ENCODE data around the gene MRPL2. TPM values are rescaled to one million over a fixed set of nuclear protein-coding genes. Genes with fewer than 3 reads are reported as not detected.

The MRPL2 gene
- polyA plus RNA-seq, 1 donor from 2014 or later = 22.5 TPM

- H4K20me1 ChIP-seq (ENCODE audit: insufficient read depth) = no peaks in the 10 kb centered on the region
- H3K79me2 ChIP-seq (replicated peaks; ENCODE audit: insufficient read depth, low read length) = peaks cover 11% of the 10 kb centered on the region
- no peaks in the 10 kb centered on the region for H3F3A ChIP-seq (ENCODE audit: insufficient read depth, low read length, poor library complexity, severe bottlenecking)
- TF ChIP-seq REST (IDR thresholded peaks at IDR 0.05; ENCODE audit: borderline replicate concordance) = no peak
- TF ChIP-seq EZH2 (IDR thresholded peaks at IDR 0.05; ENCODE audit: borderline replicate concordance, insufficient read depth, low read length, poor library complexity, severe bottlenecking) = no peak
- TF ChIP-seq SMC3 (conservative IDR thresholded peaks at IDR 0.05; ENCODE audit: poor library complexity) = no peak
- TF ChIP-seq TAF1 (IDR thresholded peaks at IDR 0.05; ENCODE audit: low read depth) = no peak
- no peak for TF ChIP-seq CTCF (IDR thresholded peaks at IDR 0.05; ENCODE audit: poor library complexity, severe bottlenecking)
- TF ChIP-seq RAD21 (conservative IDR thresholded peaks at IDR 0.05) = no peak
- TF ChIP-seq MXI1 (conservative IDR thresholded peaks at IDR 0.05; ENCODE audit: poor library complexity, severe bottlenecking) = no peak
- no peak for TF ChIP-seq EP300 (conservative IDR thresholded peaks at IDR 0.05; ENCODE audit: poor library complexity, severe bottlenecking)
- no peak for TF ChIP-seq POLR2AphosphoS5 (IDR thresholded peaks at IDR 0.05)
- no peaks in the 10 kb centered on the region for H3K36me3 ChIP-seq (ENCODE audit: insufficient read depth, low read length)
- H3K4me3 ChIP-seq (ENCODE audit: low read length) = peak overlapping the region; percentile 84
- peak overlapping the region; percentile 86 for H3K9ac ChIP-seq (ENCODE audit: low read length)
- H3K4me2 ChIP-seq (ENCODE audit: low read length) = peak overlapping the region; percentile 62
- H3K9me2 ChIP-seq (ENCODE audit: insufficient read depth, low read length) = no peaks in the 10 kb centered on the region
- peak overlapping the region; percentile 97 for H2AFZ ChIP-seq (ENCODE audit: low read depth, low read length)
- no peaks in the 10 kb centered on the region for H3K27me3 ChIP-seq (ENCODE audit: insufficient read depth, low read depth, low read length)
- no peaks in the 10 kb centered on the region for H3K9me3 ChIP-seq (ENCODE audit: low read length)
- peak overlapping the region; percentile 78 for H3K27ac ChIP-seq (ENCODE audit: low read length)
Observed at GRCh38 chr6:43060034-43060754, 960 bp upstream of the MRPL2 start.

GRCh38 chr6:43058531-43058930 lies 703 bp downstream of the MRPL2 start:
- peaks cover 11% of the 10 kb centered on the region for H3K79me2 ChIP-seq (replicated peaks; ENCODE audit: insufficient read depth, low read length)
- H3F3A ChIP-seq (ENCODE audit: insufficient read depth, low read length, poor library complexity, severe bottlenecking) = no peaks in the 10 kb centered on the region
- no peak overlapping the region for H3K27ac ChIP-seq (ENCODE audit: low read length)
- peak overlapping the region; percentile 89 for H3K4me2 ChIP-seq (ENCODE audit: low read length)
- peak overlapping the region; percentile 86 for H3K9ac ChIP-seq (ENCODE audit: low read length)
- peak overlapping the region; percentile 84 for H3K4me3 ChIP-seq (ENCODE audit: low read length)
- H3K36me3 ChIP-seq (ENCODE audit: insufficient read depth, low read length) = no peaks in the 10 kb centered on the region
- H4K20me1 ChIP-seq (ENCODE audit: insufficient read depth) = no peaks in the 10 kb centered on the region
- H3K9me2 ChIP-seq (ENCODE audit: insufficient read depth, low read length) = no peaks in the 10 kb centered on the region
- no peak overlapping the region for H2AFZ ChIP-seq (ENCODE audit: low read depth, low read length)
- H3K9me3 ChIP-seq (ENCODE audit: low read length) = no peaks in the 10 kb centered on the region
- H3K27me3 ChIP-seq (ENCODE audit: insufficient read depth, low read depth, low read length) = no peaks in the 10 kb centered on the region
- no peak for TF ChIP-seq REST (IDR thresholded peaks at IDR 0.05; ENCODE audit: borderline replicate concordance)
- TF ChIP-seq RAD21 (conservative IDR thresholded peaks at IDR 0.05) = no peak
- TF ChIP-seq CTCF (IDR thresholded peaks at IDR 0.05; ENCODE audit: poor library complexity, severe bottlenecking) = no peak
- TF ChIP-seq TAF1 (IDR thresholded peaks at IDR 0.05; ENCODE audit: low read depth) = no peak
- TF ChIP-seq SMC3 (conservative IDR thresholded peaks at IDR 0.05; ENCODE audit: poor library complexity) = no peak
- TF ChIP-seq EZH2 (IDR thresholded peaks at IDR 0.05; ENCODE audit: borderline replicate concordance, insufficient read depth, low read length, poor library complexity, severe bottlenecking) = no peak
- TF ChIP-seq MXI1 (conservative IDR thresholded peaks at IDR 0.05; ENCODE audit: poor library complexity, severe bottlenecking) = no peak
- no peak for TF ChIP-seq POLR2AphosphoS5 (IDR thresholded peaks at IDR 0.05)
- TF ChIP-seq EP300 (conservative IDR thresholded peaks at IDR 0.05; ENCODE audit: poor library complexity, severe bottlenecking) = no peak
